HepG2 (cell line): ENCODE data around the gene ITSN2. TPM values are rescaled to one million over a fixed set of nuclear protein-coding genes. Genes with fewer than 3 reads are reported as not detected.

Experiments used
- ATAC-seq: fragments of 200-7000 bp; cut with Tn5 transposase; 3 replicates; pipeline ENCODE4 v1.9.1; 2020; ENCODE audit warnings: mild to moderate bottlenecking, moderate library complexity
- BruUV-seq: library from RNA; stranded (reverse); fragments of 400-500 nt; replicated peaks from 2 replicates; lab custom pipeline; 2021; lab: Mats Ljungman, UMichigan
- CTCF ChIA-PET: fragments of 300-600 bp; formaldehyde crosslinking; extraction: SDS; loops from one replicate; lab custom pipeline; 2021; ENCODE audit warnings: low total read pairs, inconsistent platforms, low intra/inter-chr PET ratio; lab: Yijun Ruan, JAX
- POLR2A ChIA-PET: fragments of 350-600 bp; sonication (Branson Sonifier 250); formaldehyde crosslinking; loops from one replicate; lab custom pipeline; 2020; ENCODE audit warnings: antibody characterized with exemption, inconsistent platforms; lab: Yijun Ruan, JAX
- DNase-seq: peaks from one replicate; pipeline ENCODE4 v3.0.0-alpha.2; 2015; ENCODE audit warnings: low spot score
- FAIRE-seq: peaks from 3 replicates; lab custom pipeline; 2011; peaks lifted over from hg19 to GRCh38; lab: Jason Lieb, UNC
- H2AFZ ChIP-seq: one replicate; pipeline ENCODE4 v1.6.1; 2011; ENCODE audit warnings: low read length, inconsistent platforms
- H3K27ac ChIP-seq: fragments of 300-600 bp; 3 replicates; pipeline ENCODE4 v1.8.0; 2011; ENCODE audit warnings: mixed run types, mild to moderate bottlenecking, mixed read lengths, low read length, inconsistent platforms; ENCODE audit not compliant: insufficient read depth; ENCODE audit errors: extremely low read length
- H3K27me3 ChIP-seq, 2 experiments: fragments of 200-600 bp in 1 of 2; 2 replicates in 1 of 2; 3 replicates in 1 of 2; pipeline versions ENCODE4 v1.6.0 to v1.8.0; 2011; ENCODE audit warnings: low read length in 2 of 2, mild to moderate bottlenecking in 2 of 2, moderate library complexity in 2 of 2, inconsistent platforms in 1 of 2; ENCODE audit not compliant: insufficient read depth in 2 of 2, control insufficient read depth in 1 of 2
- H3K36me3 ChIP-seq, 2 experiments: fragments of 200-600 bp in 1 of 2; replicated peaks in 1 of 2; 2 replicates in 1 of 2; 3 replicates in 1 of 2; pipeline versions ENCODE4 v1.5.1 to v1.8.0; 2011; ENCODE audit warnings: low read length in 2 of 2, inconsistent platforms in 1 of 2; ENCODE audit not compliant: insufficient read depth in 2 of 2, control insufficient read depth in 1 of 2
- H3K4me1 ChIP-seq: 2 replicates; pipeline ENCODE4 v1.5.1; 2012; ENCODE audit warnings: low read length, inconsistent platforms; ENCODE audit not compliant: insufficient read depth
- H3K4me2 ChIP-seq: 2 replicates; pipeline ENCODE4 v1.6.0; 2011; ENCODE audit warnings: low read depth, low read length, inconsistent platforms
- H3K4me3 ChIP-seq, 3 experiments: fragments of 200-600 bp in 1 of 3; sonication (generic), shearing (Covaris generic) in 1 of 3; replicated peaks in 1 of 3; 2 replicates each; pipeline ENCODE4 v1.5.1; 2011 to 2016; ENCODE audit warnings: low read length in 3 of 3, inconsistent platforms in 2 of 3, low read depth in 2 of 3, mild to moderate bottlenecking in 2 of 3, control low read depth in 1 of 3, mixed read lengths in 1 of 3; ENCODE audit not compliant: insufficient read depth in 1 of 3
- H3K79me2 ChIP-seq: one replicate; pipeline ENCODE4 v1.6.1; 2011; ENCODE audit warnings: low read length, inconsistent platforms; ENCODE audit not compliant: insufficient read depth
- H3K9ac ChIP-seq: 2 replicates; pipeline ENCODE4 v1.6.0; 2011; ENCODE audit warnings: mild to moderate bottlenecking, low read depth, low read length, inconsistent platforms; ENCODE audit not compliant: insufficient read depth
- H3K9me3 ChIP-seq: 2 replicates; pipeline ENCODE4 v1.5.1; 2012; ENCODE audit warnings: mild to moderate bottlenecking, low read length
- H4K20me1 ChIP-seq: 2 replicates; pipeline ENCODE4 v1.6.0; 2011; ENCODE audit warnings: inconsistent platforms, mild to moderate bottlenecking, low read length, moderate library complexity; ENCODE audit not compliant: insufficient read depth
- CCAR2 ChIP-seq: fragments of 200-400 bp; formaldehyde crosslinking; optimal IDR thresholded peaks from 2 replicates; pipeline ENCODE3; 2018; ENCODE audit warnings: low read depth, mild to moderate bottlenecking, low read length, moderate library complexity
- HNF4A ChIP-seq: sonication (generic); formaldehyde crosslinking; IDR thresholded peaks from 2 replicates; pipeline ENCODE4 v1.4.0; 2020; ENCODE audit warnings: missing genetic modification reagents
- KIAA2018 ChIP-seq: sonication (generic); formaldehyde crosslinking; IDR thresholded peaks from 2 replicates; pipeline ENCODE4 v1.5.0; 2020; ENCODE audit warnings: mild to moderate bottlenecking, missing genetic modification reagents, borderline replicate concordance
- NFYC ChIP-seq: IDR thresholded peaks from 2 replicates; pipeline ENCODE4 v1.6.1; 2016; ENCODE audit warnings: missing genetic modification reagents, missing compliant biosample characterization
- NR1H2 ChIP-seq: sonication (generic); formaldehyde crosslinking; IDR thresholded peaks from 2 replicates; pipeline ENCODE4 v1.8.1; 2022; ENCODE audit warnings: low read depth, missing genetic modification reagents, borderline replicate concordance
- RELA ChIP-seq: sonication (generic); formaldehyde crosslinking; IDR thresholded peaks from 2 replicates; pipeline ENCODE4 v1.4.0; 2020; ENCODE audit warnings: missing genetic modification reagents
- SMC3 ChIP-seq: IDR thresholded peaks from 2 replicates; pipeline ENCODE4 v1.6.1; 2011; ENCODE audit warnings: low read length, improper control_type of control experiment
- SSRP1 ChIP-seq: IDR thresholded peaks from 2 replicates; pipeline ENCODE4 v1.6.1; 2016; ENCODE audit warnings: control low read depth
- TOE1 ChIP-seq: sonication (generic); formaldehyde crosslinking; IDR thresholded peaks from 2 replicates; pipeline ENCODE4 v1.4.0; 2020; ENCODE audit warnings: mild to moderate bottlenecking, missing genetic modification reagents
- ZNF530 ChIP-seq: sonication (generic); formaldehyde crosslinking; IDR thresholded peaks from 2 replicates; pipeline ENCODE4 v1.5.0; 2020; ENCODE audit warnings: low read depth, mild to moderate bottlenecking, missing genetic modification reagents
- ZNF552 ChIP-seq: sonication (generic); formaldehyde crosslinking; IDR thresholded peaks from 2 replicates; pipeline ENCODE4 v1.9.0; 2022; ENCODE audit warnings: missing genetic modification reagents, mild to moderate bottlenecking, borderline replicate concordance
- ZNF572 ChIP-seq: sonication (generic); formaldehyde crosslinking; IDR thresholded peaks from 2 replicates; pipeline ENCODE4 v1.5.1; 2020; ENCODE audit warnings: mild to moderate bottlenecking, missing genetic modification reagents
- ZNF616 ChIP-seq: sonication (generic); formaldehyde crosslinking; IDR thresholded peaks from 2 replicates; pipeline ENCODE4 v1.5.0; 2020; ENCODE audit warnings: low read depth, mild to moderate bottlenecking, missing genetic modification reagents
- in situ Hi-C: cut with HindIII; loops from 2 replicates; pipeline ENCODE4 v1.10.0; 2017; ENCODE audit warnings: low pct_unique_long_range_greater_than_20kb; ENCODE audit not compliant: extremely low pct_ligation_motif_present
- intact Hi-C: fragments of 100-400 bp; cut with micrococcal nuclease; formaldehyde crosslinking; loops from one replicate; pipeline ENCODE4 v1.10.0; 2022; ENCODE audit not compliant: unreplicated experiment
- polyA plus RNA-seq, 8 experiments: library from polyadenylated mRNA; depleted of rRNA in 3 of 8; stranded (reverse) in 7 of 8; unstranded in 1 of 8; fragments of >200 nt; fragmentation: Illumina TruSeq in 4 of 8; extraction: Trizol in 4 of 8; gene quantifications; 2 replicates each; pipeline versions ENCODE4 v1.2.1 to v1.2.3, GENCODE V29; 2011 to 2016; ENCODE audit warnings: low read depth in 4 of 8, missing spikeins in 1 of 8, mixed read lengths in 1 of 8; ENCODE audit not compliant: insufficient read depth in 1 of 8
- total RNA-seq, 5 experiments: library from RNA; depleted of rRNA; stranded (reverse); fragments of >200 nt; fragmentation: Illumina TruSeq; extraction: Trizol; gene quantifications; 2 replicates each; pipeline ENCODE4 v1.2.3, GENCODE V29; 2016; ENCODE audit warnings: low read depth in 1 of 5
- TF ChIP-seq, protein P1 (sequence below): sonication (generic); formaldehyde crosslinking; IDR thresholded peaks from 2 replicates; pipeline ENCODE4 v1.5.1; 2020; ENCODE audit warnings: mild to moderate bottlenecking, moderate library complexity, missing genetic modification reagents

The ITSN2 gene
- total and polyA plus RNA-seq, 2 of the 13 experiments (the other 11 are each of a cell fraction or from before 2014, with no cell fraction given) = 26.0 to 26.6 TPM

DNA sequence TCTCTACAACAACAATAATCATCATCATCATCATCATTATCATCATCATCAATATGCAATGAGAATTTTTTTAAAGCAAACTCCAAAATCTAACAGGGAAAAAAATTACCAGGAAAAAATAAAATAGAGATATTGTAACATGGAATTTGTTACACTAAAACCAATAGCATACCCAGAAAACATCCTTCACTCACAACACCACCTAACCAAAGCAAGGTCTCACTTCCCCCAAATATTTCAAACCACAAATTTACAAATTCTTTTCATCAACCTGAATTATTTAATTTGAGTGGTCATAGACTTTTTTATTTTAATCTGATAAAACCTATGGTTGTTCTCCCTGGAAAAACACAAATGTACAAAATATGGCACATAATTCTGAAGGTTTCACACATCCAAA is 11.2 kb downstream of the ITSN2 start:
- DNase-seq (no peak), FAIRE-seq (no peak), ATAC-seq (no peak)
- BruUV-seq = no TSS peak
- ChIA-PET CTCF (no interaction called here), POLR2A (no interaction called here)
- intact Hi-C loops = no loop called here
- Histone ChIP-seq H3K27me3 (no peaks in the 10 kb centered on the region), H3K9ac (no peak overlapping the region), H3K9me3 (no peaks in the 10 kb centered on the region), H3K27ac (no peak overlapping the region), H3K4me2 (no peak overlapping the region), H3K4me1 (peaks cover 10% of the 10 kb centered on the region), H3K79me2 (peaks cover 71% of the 10 kb centered on the region), H2AFZ (no peak overlapping the region), H4K20me1 (no peaks in the 10 kb centered on the region; the same call in 1 of the 2 replicates), H3K4me3 (no peak overlapping the region), H3K36me3 (no peaks in the 10 kb centered on the region)
- in situ Hi-C loops = no loop called here
- TF ChIP-seq CCAR2 (no peak), RELA (no peak), NR1H2 (CRISPR knock-in tag) (no peak), HNF4A (CRISPR knock-in tag) (no peak), SSRP1 (CRISPR knock-in tag) (no peak), KIAA2018 (CRISPR knock-in tag) (no peak), ZNF572 (CRISPR knock-in tag) (no peak), SMC3 (no peak), ZNF616 (CRISPR knock-in tag) (no peak), ZNF552 (CRISPR knock-in tag) (no peak), TOE1 (CRISPR knock-in tag) (no peak), NFYC (no peak), ZNF530 (no peak)
- TF ChIP-seq, protein P1, sequence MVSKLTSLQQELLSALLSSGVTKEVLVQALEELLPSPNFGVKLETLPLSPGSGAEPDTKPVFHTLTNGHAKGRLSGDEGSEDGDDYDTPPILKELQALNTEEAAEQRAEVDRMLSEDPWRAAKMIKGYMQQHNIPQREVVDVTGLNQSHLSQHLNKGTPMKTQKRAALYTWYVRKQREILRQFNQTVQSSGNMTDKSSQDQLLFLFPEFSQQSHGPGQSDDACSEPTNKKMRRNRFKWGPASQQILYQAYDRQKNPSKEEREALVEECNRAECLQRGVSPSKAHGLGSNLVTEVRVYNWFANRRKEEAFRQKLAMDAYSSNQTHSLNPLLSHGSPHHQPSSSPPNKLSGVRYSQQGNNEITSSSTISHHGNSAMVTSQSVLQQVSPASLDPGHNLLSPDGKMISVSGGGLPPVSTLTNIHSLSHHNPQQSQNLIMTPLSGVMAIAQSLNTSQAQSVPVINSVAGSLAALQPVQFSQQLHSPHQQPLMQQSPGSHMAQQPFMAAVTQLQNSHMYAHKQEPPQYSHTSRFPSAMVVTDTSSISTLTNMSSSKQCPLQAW (CRISPR knock-in tag) = no peak
